Vagina (tissue), 2 donors: ENCODE results near the gene EBF3. TPM values are rescaled to one million over a fixed set of nuclear protein-coding genes. Genes with fewer than 3 reads are reported as not detected.

Experiments used
- DNase-seq, 2 donors: peaks; one replicate each; pipeline ENCODE4 v3.0.0-alpha.2; 2017; ENCODE audit errors: extremely low spot score in 2 of 2
- H3K27ac ChIP-seq: fragments of 200-600 bp; sonication (generic); one replicate; pipeline ENCODE4 v1.5.1; 2019
- H3K27me3 ChIP-seq: fragments of 200-600 bp; sonication (generic); one replicate; pipeline ENCODE4 v1.5.1; 2019
- H3K36me3 ChIP-seq, 2 donors: fragments of 200-600 bp; sonication (generic); one replicate each; pipeline ENCODE4 v1.5.1; 2017 to 2019
- H3K4me1 ChIP-seq: fragments of 200-600 bp; sonication (generic); one replicate; pipeline ENCODE4 v1.5.1; 2019
- H3K4me3 ChIP-seq, 2 donors: fragments of 200-600 bp; sonication (generic); 1 replicate in 1 of 2; 2 replicates in 1 of 2; pipeline ENCODE4 v1.5.1; 2016 to 2019
- H3K9me3 ChIP-seq: fragments of 200-600 bp; sonication (generic); one replicate; pipeline ENCODE4 v1.5.1; 2019
- POLR2A ChIP-seq, 2 donors: fragments of 450-650 bp; IDR thresholded peaks; one replicate each; pipeline ENCODE4 v1.6.1; 2017; ENCODE audit warnings: antibody characterized with exemption in 2 of 2, mild to moderate bottlenecking in 2 of 2, moderate library complexity in 2 of 2
- POLR2AphosphoS5 ChIP-seq, 2 donors: sonication (generic); formaldehyde crosslinking; IDR thresholded peaks; one replicate each; pipeline ENCODE4 v1.9.0; 2017; ENCODE audit warnings: antibody characterized with exemption in 2 of 2, mild to moderate bottlenecking in 2 of 2, low read depth in 1 of 2; ENCODE audit not compliant: insufficient read depth in 1 of 2
- intact Hi-C: fragments of 100-400 bp; cut with DNase I; formaldehyde crosslinking; loops from one replicate; pipeline ENCODE4 v1.15.1; 2023
- total RNA-seq: library from RNA; depleted of rRNA; stranded (reverse); fragments of >200 nt; gene quantifications from one replicate; pipeline ENCODE4 v1.2.3, GENCODE V29; 2016
- TF ChIP-seq, protein P1 (sequence below), 3 experiments: fragments of 450-650 bp in 2 of 3; fragments of 200-600 bp in 1 of 3; sonication (generic) in 1 of 3; IDR thresholded peaks; one replicate each; pipeline ENCODE4 v1.5.1; 2017 to 2019; ENCODE audit warnings: antibody characterized with exemption in 3 of 3, mild to moderate bottlenecking in 2 of 3, moderate library complexity in 2 of 3

Gene EBF3
- total RNA-seq, 1 donor from 2014 or later: 10.6 TPM

DNA sequence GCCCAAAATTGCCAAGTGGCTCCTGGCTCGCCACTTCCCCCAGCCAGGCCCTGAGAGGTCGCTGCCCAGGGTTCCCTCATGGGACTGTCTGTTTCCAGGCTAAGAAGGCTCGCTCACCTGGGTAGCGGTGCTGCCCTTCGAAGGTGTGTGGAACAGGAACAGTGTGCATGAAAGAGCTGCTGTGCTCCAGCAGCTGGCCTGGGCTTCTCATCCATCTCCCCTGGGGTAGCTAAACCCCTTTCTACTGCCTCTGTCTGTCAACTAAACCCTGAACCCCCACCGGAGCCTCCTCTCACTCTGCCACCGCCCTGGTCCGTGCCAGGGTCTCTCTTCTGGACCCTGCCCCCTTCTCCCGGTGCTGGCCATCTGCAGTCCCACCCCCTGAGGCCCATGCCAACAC is 152.9 kb downstream of the EBF3 start:
- H3K36me3 ChIP-seq: no peaks in the 10 kb centered on the region
- TF ChIP-seq POLR2A (IDR thresholded peaks at IDR 0.05) (no peak), POLR2AphosphoS5 (IDR thresholded peaks at IDR 0.05; ENCODE audit: insufficient read depth in 1 of 2, low read depth in 1 of 2) (no peak)
- TF ChIP-seq, protein P1, sequence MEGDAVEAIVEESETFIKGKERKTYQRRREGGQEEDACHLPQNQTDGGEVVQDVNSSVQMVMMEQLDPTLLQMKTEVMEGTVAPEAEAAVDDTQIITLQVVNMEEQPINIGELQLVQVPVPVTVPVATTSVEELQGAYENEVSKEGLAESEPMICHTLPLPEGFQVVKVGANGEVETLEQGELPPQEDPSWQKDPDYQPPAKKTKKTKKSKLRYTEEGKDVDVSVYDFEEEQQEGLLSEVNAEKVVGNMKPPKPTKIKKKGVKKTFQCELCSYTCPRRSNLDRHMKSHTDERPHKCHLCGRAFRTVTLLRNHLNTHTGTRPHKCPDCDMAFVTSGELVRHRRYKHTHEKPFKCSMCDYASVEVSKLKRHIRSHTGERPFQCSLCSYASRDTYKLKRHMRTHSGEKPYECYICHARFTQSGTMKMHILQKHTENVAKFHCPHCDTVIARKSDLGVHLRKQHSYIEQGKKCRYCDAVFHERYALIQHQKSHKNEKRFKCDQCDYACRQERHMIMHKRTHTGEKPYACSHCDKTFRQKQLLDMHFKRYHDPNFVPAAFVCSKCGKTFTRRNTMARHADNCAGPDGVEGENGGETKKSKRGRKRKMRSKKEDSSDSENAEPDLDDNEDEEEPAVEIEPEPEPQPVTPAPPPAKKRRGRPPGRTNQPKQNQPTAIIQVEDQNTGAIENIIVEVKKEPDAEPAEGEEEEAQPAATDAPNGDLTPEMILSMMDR (IDR thresholded peaks at IDR 0.05): no peak
- no peaks in the 10 kb centered on the region for H3K9me3 ChIP-seq
- H3K4me1 ChIP-seq: no peaks in the 10 kb centered on the region
- H3K4me3 ChIP-seq: no peak overlapping the region
- intact Hi-C loops: no loop called here
- peak; percentile 77 to 79 for DNase-seq
- no peaks in the 10 kb centered on the region for H3K27me3 ChIP-seq
- no peak overlapping the region for H3K27ac ChIP-seq

DNA sequence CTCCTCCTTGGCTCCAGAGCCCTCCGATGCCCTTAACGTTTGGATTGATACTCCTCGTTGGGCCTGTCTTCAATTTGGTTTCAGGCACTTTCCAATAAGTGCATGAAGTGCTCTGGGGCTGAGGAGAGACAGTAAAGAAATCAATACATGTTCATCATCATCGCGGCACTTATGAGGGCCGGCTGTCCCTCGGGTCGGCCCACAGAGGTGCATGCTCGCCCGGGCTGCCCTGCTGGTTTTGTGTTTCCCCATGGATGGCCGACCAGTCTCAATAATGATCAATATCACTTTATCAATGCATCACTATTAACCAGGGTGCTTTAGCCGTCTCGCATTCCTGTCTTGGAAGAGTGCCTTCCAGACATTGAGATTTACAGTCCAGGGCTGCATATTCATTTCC is 154.2 kb downstream of the EBF3 start:
- no peaks in the 10 kb centered on the region for H3K36me3 ChIP-seq
- H3K4me1 ChIP-seq: no peaks in the 10 kb centered on the region
- no peak overlapping the region for H3K27ac ChIP-seq
- TF ChIP-seq POLR2A (IDR thresholded peaks at IDR 0.05): no peak
- TF ChIP-seq POLR2AphosphoS5 (IDR thresholded peaks at IDR 0.05; ENCODE audit: insufficient read depth in 1 of 2, low read depth in 1 of 2): no peak
- TF ChIP-seq, protein P1 (IDR thresholded peaks at IDR 0.05): no peak
- H3K27me3 ChIP-seq: no peaks in the 10 kb centered on the region
- no peaks in the 10 kb centered on the region for H3K9me3 ChIP-seq
- intact Hi-C loops: no loop called here
- no peak overlapping the region for H3K4me3 ChIP-seq
- peak; percentile 44 to 55 for DNase-seq

DNA sequence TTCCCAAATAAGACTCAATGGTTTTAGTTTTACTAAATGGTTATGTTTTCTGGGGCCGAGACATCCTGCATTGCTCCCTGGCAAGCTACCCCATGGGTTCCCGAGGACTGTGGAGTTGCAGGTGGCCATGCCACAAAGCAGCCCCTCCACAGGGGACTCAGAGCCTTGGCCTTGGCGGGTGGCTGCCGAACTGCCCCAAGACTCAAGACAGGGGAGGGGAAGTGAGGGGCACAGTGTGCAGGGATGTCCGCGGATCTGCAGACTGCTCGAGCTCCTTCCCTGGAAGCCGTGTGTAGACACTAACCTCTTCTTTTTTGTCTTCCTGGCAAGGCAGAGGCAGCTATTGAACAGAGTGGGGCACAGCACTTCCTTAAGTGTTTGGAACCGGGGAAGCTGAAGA is 154.6 kb downstream of the EBF3 start:
- Histone ChIP-seq H3K27ac (no peak overlapping the region), H3K4me3 (no peak overlapping the region), H3K36me3 (no peaks in the 10 kb centered on the region), H3K9me3 (no peaks in the 10 kb centered on the region), H3K27me3 (no peaks in the 10 kb centered on the region), H3K4me1 (no peaks in the 10 kb centered on the region)
- DNase-seq: peak; percentile 71 to 85
- TF ChIP-seq POLR2AphosphoS5 (IDR thresholded peaks at IDR 0.05; ENCODE audit: insufficient read depth in 1 of 2, low read depth in 1 of 2) (no peak), POLR2A (IDR thresholded peaks at IDR 0.05) (no peak)
- TF ChIP-seq, protein P1 (IDR thresholded peaks at IDR 0.05): no peak
- intact Hi-C loops: no loop called here

DNA sequence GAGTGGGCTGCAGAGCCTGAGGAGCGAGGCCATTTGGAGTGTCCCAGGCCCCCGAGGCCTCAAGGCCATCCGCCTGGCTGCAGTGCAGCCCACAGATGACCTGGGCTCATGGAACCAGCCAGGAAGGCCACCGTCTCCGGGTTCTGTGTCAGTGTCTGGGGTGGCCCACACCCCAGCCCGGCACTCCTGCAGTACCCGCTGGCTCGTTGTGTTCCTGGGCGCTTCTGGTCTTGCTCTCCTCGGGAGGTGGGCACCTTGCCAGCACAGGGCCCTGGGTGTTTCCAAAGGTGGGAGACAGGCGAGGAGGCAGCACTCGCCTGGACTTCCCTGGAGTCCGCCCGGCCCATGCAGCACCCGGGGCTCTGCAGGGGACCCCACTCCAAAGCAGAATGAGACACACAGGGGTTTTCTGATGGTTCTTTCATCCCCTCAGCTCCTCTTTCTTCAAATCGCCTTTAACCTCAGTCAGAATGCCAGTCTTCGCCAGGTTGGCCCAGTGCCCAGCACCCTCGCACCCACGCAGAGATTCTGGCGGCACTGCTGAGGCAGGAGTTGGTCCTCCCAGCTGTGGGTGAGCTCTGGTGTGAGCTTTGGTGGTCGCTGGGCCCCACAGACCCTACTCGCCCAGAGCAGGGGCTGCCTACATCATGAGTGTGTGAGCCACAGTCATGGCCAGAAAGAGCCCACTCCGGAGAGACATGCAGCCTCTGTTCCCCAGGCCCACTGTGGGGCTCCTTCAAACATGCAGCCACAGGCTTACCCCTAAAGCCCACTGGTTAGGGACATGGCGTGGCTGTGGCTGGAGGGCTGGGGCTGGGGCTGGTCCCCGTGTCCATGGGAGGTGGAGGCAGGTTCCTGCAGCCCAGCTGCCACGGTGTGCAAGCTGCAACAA is 155.7 kb downstream of the EBF3 start:
- Histone ChIP-seq H3K27me3 (no peaks in the 10 kb centered on the region), H3K36me3 (no peaks in the 10 kb centered on the region), H3K27ac (no peak overlapping the region), H3K4me1 (no peaks in the 10 kb centered on the region), H3K4me3 (no peak overlapping the region), H3K9me3 (no peaks in the 10 kb centered on the region)
- intact Hi-C loops: no loop called here
- peak in 1 of 2 donors; percentile 91 for DNase-seq
- TF ChIP-seq, protein P1 (IDR thresholded peaks at IDR 0.05): no peak
- TF ChIP-seq POLR2A (IDR thresholded peaks at IDR 0.05): no peak
- TF ChIP-seq POLR2AphosphoS5 (IDR thresholded peaks at IDR 0.05; ENCODE audit: insufficient read depth in 1 of 2, low read depth in 1 of 2): no peak

DNA sequence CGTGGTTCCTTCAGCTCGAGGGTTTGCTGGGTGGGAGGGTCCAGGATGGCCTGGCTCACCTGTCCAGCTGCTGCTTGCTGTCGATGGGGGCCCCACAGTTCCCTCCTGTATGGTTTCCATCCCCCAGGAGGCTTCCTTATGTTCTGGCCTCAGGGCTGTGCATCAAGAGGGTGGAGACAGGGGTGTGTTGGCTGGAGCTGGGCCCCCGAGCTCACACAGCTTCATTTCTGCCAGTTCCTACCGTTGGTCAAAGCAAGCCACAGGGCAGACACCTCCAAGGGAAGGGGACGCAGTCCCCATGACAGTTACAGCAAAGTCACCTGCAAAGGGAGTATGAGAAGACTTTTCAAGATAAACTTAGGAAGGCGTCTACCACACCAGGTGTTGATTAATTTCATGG is 156.9 kb downstream of the EBF3 start:
- H3K4me1 ChIP-seq: no peaks in the 10 kb centered on the region
- TF ChIP-seq POLR2AphosphoS5 (IDR thresholded peaks at IDR 0.05; ENCODE audit: insufficient read depth in 1 of 2, low read depth in 1 of 2) (no peak), POLR2A (IDR thresholded peaks at IDR 0.05) (no peak)
- TF ChIP-seq, protein P1 (IDR thresholded peaks at IDR 0.05): no peak
- intact Hi-C loops: no loop called here
- H3K27ac ChIP-seq: no peak overlapping the region
- H3K27me3 ChIP-seq: no peaks in the 10 kb centered on the region
- no peak overlapping the region for H3K4me3 ChIP-seq
- peak in 1 of 2 donors; percentile 72 for DNase-seq
- H3K36me3 ChIP-seq: no peaks in the 10 kb centered on the region
- no peaks in the 10 kb centered on the region for H3K9me3 ChIP-seq
